ENCODE results near the gene ARSB.

The ARSB gene

GRCh38 chr5:78985116-78985724, at the start of gene ARSB:
Gene ARSB (minus strand): TSS chr5:78985310. CDS start chr5:78985248, 62 bp downstream.
- Histone ChIP-seq H3K4me3 (ENCODE audit: low read depth, low read length) (peak within 1 kb of the TSS; percentile 57), H3K36me3 (no peaks in the 10 kb centered on the region), H3K27me3 (ENCODE audit: insufficient read depth, low read depth, severe bottlenecking) (no peaks in the 10 kb centered on the region), H3K9me3 (ENCODE audit: severe bottlenecking) (no peaks in the 10 kb centered on the region), H3K27ac (peak within 1 kb of the TSS; percentile 94)
- no peak for TF ChIP-seq CTCF (IDR thresholded peaks at IDR 0.05; ENCODE audit: low read depth, low read length)
- DNase-seq = peak; percentile 57

- Histone ChIP-seq H3K27me3 (ENCODE audit: insufficient read depth, low read depth, severe bottlenecking) (no peaks in the 10 kb centered on the region), H3K36me3 (no peaks in the 10 kb centered on the region), H3K9me3 (ENCODE audit: severe bottlenecking) (peaks cover 4% of the 10 kb centered on the region), H3K27ac (no peak overlapping the region), H3K4me3 (ENCODE audit: low read depth, low read length) (no peak overlapping the region)
- no peak for DNase-seq
- no peak for TF ChIP-seq CTCF (IDR thresholded peaks at IDR 0.05; ENCODE audit: low read depth, low read length)
Measured at GRCh38 chr5:79032782-79033181, 47.7 kb upstream of the ARSB start.

GRCh38 chr5:79032031-79032695, 47.1 kb upstream of the ARSB start:
- Histone ChIP-seq H3K9me3 (ENCODE audit: severe bottlenecking) (peaks cover 4% of the 10 kb centered on the region), H3K4me3 (ENCODE audit: low read depth, low read length) (no peak overlapping the region), H3K36me3 (no peaks in the 10 kb centered on the region), H3K27me3 (ENCODE audit: insufficient read depth, low read depth, severe bottlenecking) (no peaks in the 10 kb centered on the region), H3K27ac (no peak overlapping the region)
- no peak for TF ChIP-seq CTCF (IDR thresholded peaks at IDR 0.05; ENCODE audit: low read depth, low read length)
- no peak for DNase-seq

GRCh38 chr5:79031485-79031867, 46.4 kb upstream of the ARSB start:
- TF ChIP-seq CTCF (IDR thresholded peaks at IDR 0.05; ENCODE audit: low read depth, low read length) = no peak
- Histone ChIP-seq H3K9me3 (ENCODE audit: severe bottlenecking) (no peaks in the 10 kb centered on the region), H3K4me3 (ENCODE audit: low read depth, low read length) (no peak overlapping the region), H3K27me3 (ENCODE audit: insufficient read depth, low read depth, severe bottlenecking) (no peaks in the 10 kb centered on the region), H3K27ac (no peak overlapping the region), H3K36me3 (no peaks in the 10 kb centered on the region)
- no peak for DNase-seq

- H3K27me3 ChIP-seq (ENCODE audit: insufficient read depth, low read depth, severe bottlenecking) = no peaks in the 10 kb centered on the region
- no peak for TF ChIP-seq CTCF (IDR thresholded peaks at IDR 0.05; ENCODE audit: low read depth, low read length)
Measured at GRCh38 chr5:79030663-79031484, 45.8 kb upstream of the ARSB start.

More at GRCh38 chr5:79030663-79031484, 45.8 kb upstream of the ARSB start:
- Histone ChIP-seq H3K36me3 (no peaks in the 10 kb centered on the region), H3K4me3 (ENCODE audit: low read depth, low read length) (no peak overlapping the region), H3K9me3 (ENCODE audit: severe bottlenecking) (no peaks in the 10 kb centered on the region), H3K27ac (no peak overlapping the region)
- DNase-seq = no peak

Measured in WERI-Rb-1 (cell line).